ENCODE measurements around the gene KCTD10. TPM values are rescaled to one million over a fixed set of nuclear protein-coding genes. Genes with fewer than 3 reads are reported as not detected.
A peak's percentile ranks its signal among the peaks of the same experiment; 100 is the strongest.

The KCTD10 gene
- total RNA-seq, 1 experiment from 2014 or later = 71.3 TPM

DNA sequence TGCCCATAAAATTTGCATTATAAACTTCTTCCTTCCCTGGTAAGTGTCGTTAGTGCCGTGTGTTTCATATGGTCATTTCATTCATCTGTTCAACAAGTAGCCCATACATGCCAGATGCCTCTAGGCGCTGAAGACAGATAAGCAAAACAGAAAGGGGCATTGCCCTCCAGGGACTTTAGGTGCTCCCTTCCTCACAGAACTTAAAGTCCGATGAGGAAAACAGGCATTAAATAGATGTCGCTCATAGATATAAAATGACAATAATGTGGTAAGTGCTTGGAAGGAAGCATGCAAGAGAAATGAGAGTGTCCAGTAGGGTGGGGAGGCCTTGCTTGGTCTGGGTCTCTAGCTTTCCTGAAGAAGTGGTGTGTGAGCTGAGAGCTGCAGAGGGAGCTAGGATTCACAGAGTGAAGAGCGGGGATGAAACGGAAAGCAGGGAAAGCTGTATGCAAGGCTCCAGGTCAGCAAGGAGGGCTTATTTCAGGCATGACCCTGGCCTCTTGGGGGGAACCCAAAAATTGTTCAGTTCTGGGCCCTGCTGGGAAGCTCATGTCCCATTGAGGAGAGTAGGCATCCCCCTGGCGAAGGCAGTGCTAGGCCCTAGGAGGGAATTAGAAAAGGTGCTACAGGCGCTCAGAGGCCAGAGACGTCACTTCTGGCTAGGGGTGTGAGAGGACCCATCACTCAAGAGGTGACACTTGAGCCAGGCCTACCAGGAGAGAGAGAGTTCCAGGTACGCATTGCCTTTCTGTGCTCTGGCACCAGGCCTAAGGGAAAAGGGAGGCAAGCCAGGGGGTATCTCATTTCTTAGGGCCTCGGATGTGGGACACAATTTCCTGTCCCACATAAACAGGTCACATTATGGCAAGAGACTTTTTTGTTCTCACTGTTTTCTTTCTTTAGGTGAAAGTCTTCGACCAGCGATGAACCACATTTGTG lies 12.2 kb upstream of the KCTD10 start:
- H3K9me3 Mint-ChIP-seq = no peaks in the 10 kb centered on the region
- TF ChIP-seq CTCF (conservative IDR thresholded peaks at IDR 0.05) = no peak
- Histone ChIP-seq H3K27ac (ENCODE audit: insufficient read length, low read depth, low read length) (no peak overlapping the region), H4K5ac (ENCODE audit: insufficient read length, low read depth, low read length) (no peak overlapping the region), H3K4ac (ENCODE audit: low read depth, low read length) (no peak overlapping the region), H2BK15ac (ENCODE audit: low read depth, low read length) (no peak overlapping the region), H3K56ac (ENCODE audit: insufficient read length, low read depth, low read length) (no peak overlapping the region), H3K14ac (ENCODE audit: insufficient read depth, low read length) (no peak overlapping the region), H2BK12ac (ENCODE audit: insufficient read length, low read depth, low read length) (no peak overlapping the region), H3K79me1 (ENCODE audit: insufficient read depth, low read depth, low read length, poor library complexity, severe bottlenecking) (no peaks in the 10 kb centered on the region), H3K9me3 (ENCODE audit: control insufficient read depth, low read depth, low read length) (no peaks in the 10 kb centered on the region), H3K9ac (ENCODE audit: extremely low read depth, insufficient read length, low read length) (no peak overlapping the region), H2BK120ac (ENCODE audit: low read depth, low read length, poor library complexity, severe bottlenecking) (no peak overlapping the region), H2AFZ (ENCODE audit: low read length) (no peak overlapping the region), H4K8ac (replicated peaks; ENCODE audit: insufficient read length, low read depth, low read length) (no peak overlapping the region), H3K18ac (ENCODE audit: insufficient read length, low read depth, low read length) (no peak overlapping the region), H3K4me2 (ENCODE audit: insufficient read depth, insufficient read length, low read length) (no peak overlapping the region), H4K91ac (ENCODE audit: insufficient read length, low read depth, low read length) (no peak overlapping the region), H2AK5ac (ENCODE audit: insufficient read length, low read length) (no peak overlapping the region), H3K79me2 (ENCODE audit: insufficient read depth, low read length) (no peaks in the 10 kb centered on the region), H3K27me3 (ENCODE audit: insufficient read depth, low read length) (no peaks in the 10 kb centered on the region), H2BK20ac (ENCODE audit: low read depth, low read length, poor library complexity, severe bottlenecking) (no peak overlapping the region), H3K23me2 (ENCODE audit: insufficient read length, low read depth, low read length, poor library complexity, severe bottlenecking) (no peaks in the 10 kb centered on the region), H4K20me1 (ENCODE audit: control insufficient read depth, insufficient read depth, insufficient read length) (no peaks in the 10 kb centered on the region), H3K4me1 (ENCODE audit: insufficient read depth, low read length) (no peaks in the 10 kb centered on the region), H2BK5ac (ENCODE audit: insufficient read length, low read length) (no peak overlapping the region), H3T11ph (ENCODE audit: low read length) (no peak overlapping the region), H3K23ac (ENCODE audit: insufficient read length, low read depth, low read length) (no peak overlapping the region)
- H3K4me1 Mint-ChIP-seq = peaks cover 0 to under 1% of the 10 kb centered on the region in 2 experiments; a peak in 1 of 4 replicates
- H3K27me3 Mint-ChIP-seq (ENCODE audit: low read depth) = no peaks in the 10 kb centered on the region
- H3K36me3 Mint-ChIP-seq (ENCODE audit: insufficient read depth in 1 of 3, low read depth in 3 of 3) = peaks cover 19 to 68% (median 67%) of the 10 kb centered on the region in 3 experiments; a peak in 6 of 7 replicates
- no CpG with 5 or more reads among the region's 14 CpGs for whole genome bisulfite sequencing (ENCODE audit: extremely low coverage, insufficient read length, low lambda C conversion rate)
- H3K4me3 Mint-ChIP-seq = no peak overlapping the region
- 0 out of 7 replicates have a peak overlapping the region, but pooled peaks of 1 of the 3 experiments have one; percentile 21 for H3K27ac Mint-ChIP-seq
- no peak for DNase-seq
